ENCODE measurements around the gene PPFIA3.
"Not testable (repeated sequence)": the region's sequence is repeated elsewhere in the genome, so short reads cannot be mapped to it uniquely, and the experiment has no call there.

Gene PPFIA3

DNA sequence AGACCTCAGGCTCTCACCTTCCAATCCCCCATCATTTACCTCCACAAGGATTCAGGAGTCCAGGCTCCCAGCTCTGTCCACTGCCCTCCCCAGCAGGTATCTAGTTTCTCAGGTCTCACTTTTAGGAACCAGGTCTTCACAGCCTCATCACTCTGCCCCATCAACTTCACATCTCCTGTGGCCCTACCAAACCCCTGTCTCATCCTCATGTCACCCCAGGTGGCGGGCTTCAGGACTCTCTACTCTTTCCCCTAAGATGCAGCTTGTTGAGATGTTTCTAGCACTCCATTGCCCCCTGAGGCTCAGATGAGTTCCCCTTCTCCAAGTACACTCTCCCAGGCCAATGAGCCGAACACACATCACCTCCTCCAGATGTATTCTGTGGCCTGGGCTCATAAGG is 1.5 kb downstream of the PPFIA3 start:
- no peak for DNase-seq
- intact Hi-C loops (cut with DNase I) = no loop called here

DNA sequence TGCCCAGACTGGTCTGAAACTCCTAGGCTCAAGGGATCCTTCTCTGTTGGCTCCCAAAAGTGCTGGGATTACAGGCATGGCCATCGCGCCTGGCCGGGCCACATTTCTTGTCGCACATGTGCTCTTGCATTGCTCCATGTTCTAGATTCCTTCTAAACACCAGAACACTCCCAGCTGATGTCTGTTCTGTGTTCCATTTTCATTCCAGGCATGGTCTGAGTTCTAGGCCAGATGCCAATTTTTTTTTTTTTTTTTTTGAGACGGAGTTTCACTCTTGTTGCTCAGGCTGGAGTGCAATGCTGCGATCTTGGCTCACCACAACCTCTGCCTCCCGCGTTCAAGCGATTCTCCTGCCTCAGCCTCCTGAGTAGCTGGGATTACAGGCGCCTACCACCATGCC is 2.5 kb downstream of the PPFIA3 start:
- DNase-seq; intact Hi-C loops (cut with DNase I): not testable (repeated sequence)

- intact Hi-C loops (cut with DNase I) = not testable (repeated sequence)
Observed at GRCh38 chr19:49123285-49123684, 3.9 kb downstream of the PPFIA3 start.

GRCh38 chr19:49125025-49125731 is 5.8 kb downstream of the PPFIA3 start:
- intact Hi-C loops (cut with DNase I) = no loop called here

More at GRCh38 chr19:49123285-49123684, 3.9 kb downstream of the PPFIA3 start:
- DNase-seq = not testable (repeated sequence)

GRCh38 chr19:49126575-49126974 is 7.2 kb downstream of the PPFIA3 start:
- intact Hi-C loops (cut with DNase I) = no loop called here
- no peak for DNase-seq

More at GRCh38 chr19:49125025-49125731, 5.8 kb downstream of the PPFIA3 start:
- DNase-seq = no peak

DNA sequence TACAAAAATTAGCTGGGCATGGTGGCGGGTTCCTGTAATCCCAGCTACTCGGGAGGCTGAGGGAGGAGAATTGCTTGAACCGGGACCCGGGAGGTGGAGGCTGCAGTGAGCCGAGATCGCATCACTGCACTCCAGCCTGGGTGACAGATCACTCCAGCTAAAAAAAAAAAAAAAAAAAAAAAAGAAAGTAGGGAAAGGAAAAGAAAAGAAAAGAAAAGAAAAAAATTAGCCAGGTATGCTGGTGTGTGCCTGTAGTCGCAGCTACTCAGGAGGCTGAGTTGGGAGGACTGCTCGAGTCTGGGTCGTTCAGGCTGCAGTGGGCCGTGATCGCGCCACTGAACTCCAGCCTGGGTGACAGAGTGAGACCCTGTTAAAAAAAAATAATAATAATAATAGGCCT is 7.9 kb downstream of the PPFIA3 start:
- intact Hi-C loops (cut with DNase I); DNase-seq: not testable (repeated sequence)

DNA sequence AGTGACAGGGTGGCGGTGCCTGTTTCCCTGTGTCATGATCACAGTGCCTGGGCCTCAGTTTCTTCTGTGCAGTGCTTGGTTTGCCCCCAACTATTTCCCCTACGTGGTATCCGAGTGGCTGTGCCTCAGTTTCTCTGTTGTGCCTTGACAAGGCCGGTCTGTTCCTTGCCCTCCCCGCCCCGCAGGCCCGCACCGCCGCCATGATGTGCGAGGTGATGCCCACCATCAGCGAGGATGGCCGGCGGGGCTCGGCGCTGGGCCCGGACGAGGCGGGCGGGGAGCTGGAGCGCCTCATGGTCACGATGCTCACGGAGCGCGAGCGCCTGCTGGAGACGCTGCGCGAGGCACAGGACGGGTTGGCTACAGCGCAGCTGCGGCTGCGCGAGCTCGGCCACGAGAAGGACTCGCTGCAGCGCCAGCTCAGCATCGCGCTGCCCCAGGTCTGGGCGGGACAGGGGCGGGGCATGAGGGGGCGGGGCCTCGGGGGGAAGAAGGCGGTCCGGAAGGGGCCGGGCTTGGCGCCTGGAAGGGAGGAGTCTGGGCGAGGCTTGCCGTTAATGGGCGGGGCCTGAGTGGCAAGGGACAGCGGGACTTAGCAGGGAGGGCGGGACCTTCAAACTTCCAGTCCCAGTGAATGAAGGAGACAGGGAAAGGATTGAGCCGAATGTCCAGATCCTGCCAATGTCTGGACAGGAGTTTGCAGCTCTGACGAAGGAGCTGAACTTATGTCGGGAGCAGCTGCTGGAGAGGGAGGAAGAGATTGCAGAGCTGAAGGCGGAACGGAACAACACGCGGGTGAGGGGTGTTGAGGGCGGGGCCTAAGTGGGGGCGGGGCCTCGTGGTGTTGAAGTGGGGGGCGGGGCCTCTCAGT is 8.6 kb downstream of the PPFIA3 start:
- intact Hi-C loops (cut with DNase I) = no loop called here
- peak; percentile 94 to 99 (median 96) for DNase-seq

DNA sequence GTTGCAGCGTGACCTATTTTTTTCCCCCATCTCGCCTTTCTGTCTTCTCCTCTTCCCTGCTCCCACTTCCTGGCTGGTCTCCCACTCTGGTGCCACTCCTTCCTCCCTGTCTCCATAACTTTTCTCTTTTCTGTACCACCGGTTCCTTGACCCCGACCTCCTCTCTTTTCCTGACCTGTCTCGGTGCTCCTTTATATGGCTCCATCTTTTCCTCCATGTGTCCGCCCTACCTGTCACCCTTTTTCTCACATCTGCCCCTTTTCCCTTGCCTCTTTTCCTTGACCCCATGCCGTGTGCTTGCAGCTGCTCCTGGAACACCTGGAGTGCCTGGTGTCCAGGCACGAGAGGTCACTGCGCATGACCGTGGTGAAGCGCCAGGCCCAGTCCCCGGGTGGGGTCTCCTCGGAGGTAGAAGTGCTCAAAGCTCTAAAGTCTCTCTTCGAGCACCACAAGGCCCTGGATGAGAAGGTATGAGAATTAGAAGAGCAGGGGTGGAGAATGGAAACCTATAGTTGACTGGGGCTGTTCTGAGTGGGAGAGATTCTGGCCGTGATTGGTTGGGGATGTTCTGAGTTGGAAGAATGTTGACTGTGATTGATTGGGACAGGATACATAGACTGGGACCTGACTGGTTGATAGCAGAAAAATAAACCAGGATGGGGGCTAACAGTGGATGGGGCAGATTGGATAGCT is 9.3 kb downstream of the PPFIA3 start:
- intact Hi-C loops (cut with DNase I) = no loop called here
- no peak for DNase-seq

- intact Hi-C loops (cut with DNase I) = no loop called here
- no peak for DNase-seq
Observed at GRCh38 chr19:49129238-49129583, 9.9 kb downstream of the PPFIA3 start.

GRCh38 chr19:49130325-49130724 is 11.0 kb downstream of the PPFIA3 start:
- intact Hi-C loops (cut with DNase I) = no loop called here
- peak in 5 of 10 donors; percentile 27 to 90 (median 54) for DNase-seq

DNA sequence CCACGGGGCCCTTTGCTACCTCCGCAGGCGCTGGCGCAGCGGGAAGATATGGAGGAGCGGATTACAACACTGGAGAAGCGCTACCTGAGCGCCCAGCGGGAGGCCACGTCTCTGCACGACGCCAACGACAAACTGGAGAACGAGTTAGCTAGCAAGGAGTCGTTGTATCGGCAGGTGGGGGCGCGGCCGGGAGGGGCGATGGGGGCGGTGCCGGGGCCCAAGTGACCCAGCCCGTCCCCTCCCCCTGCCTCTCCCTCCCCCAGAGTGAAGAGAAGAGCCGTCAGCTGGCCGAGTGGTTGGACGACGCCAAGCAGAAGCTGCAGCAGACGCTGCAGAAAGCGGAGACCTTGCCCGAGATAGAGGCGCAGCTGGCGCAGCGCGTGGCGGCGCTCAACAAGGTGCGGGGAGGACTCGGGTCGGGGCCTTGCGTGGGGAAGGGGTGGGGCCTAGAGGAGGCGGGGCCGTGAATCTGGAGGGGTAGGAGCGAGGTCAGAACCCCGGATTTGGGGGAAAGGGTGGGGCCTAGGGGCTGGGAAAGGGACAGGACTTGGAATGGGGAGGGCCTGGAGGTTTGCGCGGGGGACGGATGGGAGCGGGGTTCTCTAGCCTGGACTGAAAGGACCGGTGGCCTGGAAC is 13.7 kb downstream of the PPFIA3 start:
- DNase-seq = no peak
- intact Hi-C loops (cut with DNase I) = no loop called here

DNA sequence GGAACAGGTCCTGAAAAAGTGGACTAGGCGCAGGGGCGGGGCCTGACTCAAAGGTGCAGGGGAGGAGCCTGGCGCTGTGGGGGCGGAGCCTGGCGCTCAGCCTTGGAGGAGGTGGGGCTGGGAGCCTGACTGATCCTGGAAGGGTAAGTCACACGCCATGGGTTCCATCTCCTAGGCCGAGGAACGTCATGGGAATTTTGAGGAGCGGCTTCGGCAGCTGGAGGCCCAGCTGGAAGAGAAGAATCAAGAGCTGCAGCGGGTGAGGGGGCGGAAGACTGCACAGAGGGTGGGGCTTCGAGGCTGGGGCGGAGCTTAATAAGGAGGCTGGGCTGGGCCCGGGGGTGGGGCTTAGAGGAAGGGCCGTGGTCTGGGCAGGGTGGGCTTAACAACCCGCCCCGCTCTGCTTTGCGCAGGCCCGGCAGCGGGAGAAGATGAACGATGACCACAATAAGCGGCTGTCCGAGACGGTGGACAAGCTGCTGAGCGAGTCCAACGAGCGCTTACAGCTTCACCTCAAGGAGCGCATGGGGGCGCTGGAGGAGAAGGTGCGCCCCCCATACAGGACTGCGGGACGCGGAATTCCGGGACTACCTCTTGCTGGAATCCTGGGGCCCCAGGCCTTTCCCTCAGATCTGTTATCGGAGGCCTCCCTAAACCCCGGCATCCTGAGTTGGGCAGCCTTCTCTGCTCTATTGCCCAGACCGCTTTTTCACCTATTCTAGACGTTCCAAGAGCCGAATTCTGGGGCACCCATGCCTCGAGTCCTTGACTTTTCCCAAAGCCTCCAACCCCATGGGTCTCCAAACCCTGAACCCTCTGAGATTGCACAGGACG is 14.5 kb downstream of the PPFIA3 start:
- intact Hi-C loops (cut with DNase I) = no loop called here
- DNase-seq = no peak

DNA sequence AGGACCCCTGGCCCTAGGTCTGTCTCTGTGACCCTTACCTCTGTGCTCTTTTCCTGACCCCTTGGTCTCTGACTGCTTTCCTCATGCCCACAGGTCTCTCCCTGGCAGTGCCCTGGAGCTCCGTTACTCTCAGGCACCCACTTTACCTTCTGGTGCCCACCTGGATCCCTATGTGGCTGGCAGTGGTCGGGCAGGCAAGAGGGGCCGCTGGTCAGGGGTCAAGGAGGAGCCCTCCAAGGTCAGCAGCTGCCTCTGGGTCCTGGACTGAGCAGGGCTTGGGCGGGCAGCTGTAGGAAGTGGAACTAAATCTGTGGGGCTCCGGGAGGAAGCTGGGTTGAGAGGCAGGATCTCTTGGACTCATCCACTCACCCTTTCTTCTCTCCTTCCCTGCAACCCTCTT is 16.3 kb downstream of the PPFIA3 start:
- intact Hi-C loops (cut with DNase I) = no loop called here
- no peak for DNase-seq

- no peak for DNase-seq
- intact Hi-C loops (cut with DNase I) = no loop called here
Observed at GRCh38 chr19:49136771-49137171, 17.4 kb downstream of the PPFIA3 start.

GRCh38 chr19:49140951-49141350 is 21.6 kb downstream of the PPFIA3 start:
- intact Hi-C loops (cut with DNase I) = no loop called here
- no peak for DNase-seq

- intact Hi-C loops (cut with DNase I) = no loop called here
- DNase-seq = no peak
Observed at GRCh38 chr19:49141352-49141751, 22.0 kb downstream of the PPFIA3 start.

GRCh38 chr19:49142866-49143335 is 23.6 kb downstream of the PPFIA3 start:
- peak; percentile 79 to 98 (median 87) for DNase-seq

GRCh38 chr19:49145573-49146407 is 26.4 kb downstream of the PPFIA3 start:
- intact Hi-C loops (cut with DNase I) = loop anchor here (5.0 kb wide), 2 partner anchors 48 to 62 kb away; no protein-coding TSS in a partner anchor
- DNase-seq = peak; percentile 70 to 97 (median 84)

More at GRCh38 chr19:49142866-49143335, 23.6 kb downstream of the PPFIA3 start:
- intact Hi-C loops (cut with DNase I) = no loop called here

GRCh38 chr19:49146408-49146770 is 27.0 kb downstream of the PPFIA3 start:
- intact Hi-C loops (cut with DNase I) = loop anchor here (5.0 kb wide), 2 partner anchors 49 to 61 kb away; no protein-coding TSS in a partner anchor
- peak in 3 of 10 donors; percentile 32 to 89 (median 40) for DNase-seq

All from posterior cingulate gyrus (tissue), 11 donors.